H9 (cell line): Measurements from ENCODE around the gene TARP.

Source experiments
- DNase-seq: peaks from one replicate; pipeline ENCODE4 v3.0.0-alpha.2; 2017
- H2AFZ ChIP-seq: one replicate; pipeline ENCODE4 v1.6.1; 2013; ENCODE audit warnings: mild to moderate bottlenecking, low read length, control low read depth, moderate library complexity
- H2AK5ac ChIP-seq: 2 replicates; pipeline ENCODE4 v1.6.1; 2013; ENCODE audit warnings: low read length, control low read depth, mixed read lengths; ENCODE audit not compliant: insufficient read length
- H2BK120ac ChIP-seq: one replicate; pipeline ENCODE4 v1.6.1; 2013; ENCODE audit warnings: low read depth, mild to moderate bottlenecking, low read length, control low read depth, inconsistent platforms; ENCODE audit not compliant: poor library complexity, severe bottlenecking
- H2BK12ac ChIP-seq: 2 replicates; pipeline ENCODE4 v1.6.1; 2013; ENCODE audit warnings: low read length, control low read depth, mixed read lengths, low read depth; ENCODE audit not compliant: insufficient read length
- H2BK15ac ChIP-seq: 2 replicates; pipeline ENCODE4 v1.6.1; 2013; ENCODE audit warnings: low read depth, low read length, control low read depth
- H2BK20ac ChIP-seq: one replicate; pipeline ENCODE4 v1.6.1; 2013; ENCODE audit warnings: low read depth, mild to moderate bottlenecking, low read length, control low read depth, inconsistent platforms; ENCODE audit not compliant: poor library complexity, severe bottlenecking
- H2BK5ac ChIP-seq: 2 replicates; pipeline ENCODE4 v1.6.1; 2013; ENCODE audit warnings: low read length, control low read depth, mixed read lengths; ENCODE audit not compliant: insufficient read length
- H3K14ac ChIP-seq: 2 replicates; pipeline ENCODE4 v1.6.1; 2013; ENCODE audit warnings: low read length, control low read depth; ENCODE audit not compliant: insufficient read depth
- H3K18ac ChIP-seq: 2 replicates; pipeline ENCODE4 v1.6.1; 2013; ENCODE audit warnings: low read depth, mild to moderate bottlenecking, mixed read lengths, low read length, control low read depth; ENCODE audit not compliant: insufficient read length
- H3K23ac ChIP-seq: 2 replicates; pipeline ENCODE4 v1.6.1; 2013; ENCODE audit warnings: low read length, control low read depth, mixed read lengths, low read depth; ENCODE audit not compliant: insufficient read length
- H3K23me2 ChIP-seq: 2 replicates; pipeline ENCODE4 v1.6.1; 2013; ENCODE audit warnings: low read depth, mild to moderate bottlenecking, mixed read lengths, low read length, control low read depth; ENCODE audit not compliant: insufficient read length, poor library complexity, severe bottlenecking
- H3K27ac ChIP-seq: 2 replicates; pipeline ENCODE4 v1.5.1; 2013; ENCODE audit warnings: low read length, control low read depth, mixed read lengths, low read depth; ENCODE audit not compliant: insufficient read length
- H3K27me3 ChIP-seq: 2 replicates; pipeline ENCODE4 v1.6.1; 2013; ENCODE audit warnings: low read length, control low read depth, inconsistent platforms; ENCODE audit not compliant: insufficient read depth
- H3K4ac ChIP-seq: 2 replicates; pipeline ENCODE4 v1.6.1; 2013; ENCODE audit warnings: low read depth, mild to moderate bottlenecking, control low read depth, inconsistent platforms, low read length, moderate library complexity
- H3K4me1 ChIP-seq: 2 replicates; pipeline ENCODE4 v1.6.1; 2013; ENCODE audit warnings: low read length, control low read depth, inconsistent platforms; ENCODE audit not compliant: insufficient read depth
- H3K4me2 ChIP-seq: 2 replicates; pipeline ENCODE4 v1.6.1; 2013; ENCODE audit warnings: low read length, control low read depth, mixed read lengths; ENCODE audit not compliant: insufficient read length, insufficient read depth
- H3K56ac ChIP-seq: 2 replicates; pipeline ENCODE4 v1.6.1; 2013; ENCODE audit warnings: low read depth, mild to moderate bottlenecking, mixed read lengths, low read length, control low read depth; ENCODE audit not compliant: insufficient read length
- H3K79me1 ChIP-seq: 2 replicates; pipeline ENCODE4 v1.6.1; 2013; ENCODE audit warnings: low read depth, mild to moderate bottlenecking, moderate library complexity, low read length, control low read depth, inconsistent platforms; ENCODE audit not compliant: insufficient read depth, poor library complexity, severe bottlenecking
- H3K79me2 ChIP-seq: 2 replicates; pipeline ENCODE4 v1.6.1; 2013; ENCODE audit warnings: low read length, control low read depth, inconsistent platforms; ENCODE audit not compliant: insufficient read depth
- H3K9ac ChIP-seq: 2 replicates; pipeline ENCODE4 v1.6.1; 2013; ENCODE audit warnings: low read length, control low read depth, mixed read lengths; ENCODE audit not compliant: insufficient read length; ENCODE audit errors: extremely low read depth
- H3K9me3 ChIP-seq: one replicate; pipeline ENCODE4 v1.6.1; 2013; ENCODE audit warnings: low read depth, low read length, inconsistent platforms; ENCODE audit not compliant: control insufficient read depth
- H3T11ph ChIP-seq: one replicate; pipeline ENCODE4 v1.6.1; 2013; ENCODE audit warnings: mild to moderate bottlenecking, low read length, control low read depth, inconsistent platforms
- H4K20me1 ChIP-seq: one replicate; pipeline ENCODE4 v1.6.1; 2013; ENCODE audit not compliant: control insufficient read depth, insufficient read length, insufficient read depth
- H4K5ac ChIP-seq: 2 replicates; pipeline ENCODE4 v1.6.1; 2013; ENCODE audit warnings: low read depth, mild to moderate bottlenecking, mixed read lengths, low read length, control low read depth; ENCODE audit not compliant: insufficient read length
- H4K8ac ChIP-seq: replicated peaks from 2 replicates; pipeline ENCODE4 v1.6.1; 2013; ENCODE audit warnings: low read length, control low read depth, mixed read lengths, low read depth; ENCODE audit not compliant: insufficient read length
- H4K91ac ChIP-seq: 2 replicates; pipeline ENCODE4 v1.6.1; 2013; ENCODE audit warnings: low read depth, mild to moderate bottlenecking, moderate library complexity, mixed read lengths, low read length, control low read depth; ENCODE audit not compliant: insufficient read length
- H3K27ac Mint-ChIP-seq, 3 experiments: 2 replicates in 2 of 3; 3 replicates in 1 of 3; pipeline ENCODE4 v1.8.0; 2020 to 2021; ENCODE audit warnings: mixed read lengths in 3 of 3, mild to moderate bottlenecking in 1 of 3, moderate library complexity in 1 of 3
- H3K27me3 Mint-ChIP-seq: 2 replicates; pipeline ENCODE4 v1.8.0; 2021; ENCODE audit warnings: low read depth, mild to moderate bottlenecking, moderate library complexity, mixed read lengths
- H3K36me3 Mint-ChIP-seq, 3 experiments: 2 replicates in 2 of 3; 3 replicates in 1 of 3; pipeline ENCODE4 v1.8.0; 2020 to 2021; ENCODE audit warnings: low read depth in 3 of 3, mixed read lengths in 3 of 3; ENCODE audit not compliant: insufficient read depth in 1 of 3
- H3K4me1 Mint-ChIP-seq, 2 experiments: 2 replicates each; pipeline ENCODE4 v1.8.0; 2020; ENCODE audit warnings: mixed read lengths in 2 of 2
- H3K4me3 Mint-ChIP-seq, 2 experiments: 2 replicates in 1 of 2; 3 replicates in 1 of 2; pipeline ENCODE4 v1.8.0; 2020 to 2021; ENCODE audit warnings: mild to moderate bottlenecking in 2 of 2, mixed read lengths in 2 of 2, moderate library complexity in 1 of 2
- H3K9me3 Mint-ChIP-seq, 2 experiments: 2 replicates in 1 of 2; 3 replicates in 1 of 2; pipeline ENCODE4 v1.8.0; 2020; ENCODE audit warnings: mild to moderate bottlenecking in 2 of 2, mixed read lengths in 2 of 2, moderate library complexity in 1 of 2
- WGBS: extraction: QIAGEN DNeasy Blood & Tissue Kit; methylation state at CpG from one replicate; pipeline ENCODE4 v1.1.7; 2013; ENCODE audit warnings: missing lambda C conversion rate, low lambda C conversion rate, mixed read lengths; ENCODE audit not compliant: insufficient read length; ENCODE audit errors: extremely low coverage; 5-methylcytosine and 5-hydroxymethylcytosine counted together
- TF ChIP-seq, protein P1 (sequence below): fragments of 200-600 bp; sonication (generic); conservative IDR thresholded peaks from 3 replicates; pipeline ENCODE4 v1.8.0; 2021; ENCODE audit warnings: antibody characterized with exemption, mild to moderate bottlenecking

Gene TARP

GRCh38 chr7:38280707-38281106 lies 7.3 kb upstream of the TARP start:
- no peaks in the 10 kb centered on the region for H4K20me1 ChIP-seq
- H2AFZ ChIP-seq, result no peak overlapping the region
- no peaks in the 10 kb centered on the region for H3K79me2 ChIP-seq
- no peak overlapping the region for H3K9ac ChIP-seq
- H3K23me2 ChIP-seq, result no peaks in the 10 kb centered on the region
- H3K18ac ChIP-seq, result no peak overlapping the region
- H3K4me2 ChIP-seq, result no peak overlapping the region
- no peak overlapping the region for H2BK12ac ChIP-seq
- H3K27me3 Mint-ChIP-seq, result no peaks in the 10 kb centered on the region
- no peak overlapping the region for H3K4me3 Mint-ChIP-seq
- H3K9me3 ChIP-seq, result no peaks in the 10 kb centered on the region
- H2BK5ac ChIP-seq, result no peak overlapping the region
- H2BK15ac ChIP-seq, result no peak overlapping the region
- H4K8ac ChIP-seq, result no peak overlapping the region
- H2AK5ac ChIP-seq, result no peak overlapping the region
- TF ChIP-seq, protein P1, sequence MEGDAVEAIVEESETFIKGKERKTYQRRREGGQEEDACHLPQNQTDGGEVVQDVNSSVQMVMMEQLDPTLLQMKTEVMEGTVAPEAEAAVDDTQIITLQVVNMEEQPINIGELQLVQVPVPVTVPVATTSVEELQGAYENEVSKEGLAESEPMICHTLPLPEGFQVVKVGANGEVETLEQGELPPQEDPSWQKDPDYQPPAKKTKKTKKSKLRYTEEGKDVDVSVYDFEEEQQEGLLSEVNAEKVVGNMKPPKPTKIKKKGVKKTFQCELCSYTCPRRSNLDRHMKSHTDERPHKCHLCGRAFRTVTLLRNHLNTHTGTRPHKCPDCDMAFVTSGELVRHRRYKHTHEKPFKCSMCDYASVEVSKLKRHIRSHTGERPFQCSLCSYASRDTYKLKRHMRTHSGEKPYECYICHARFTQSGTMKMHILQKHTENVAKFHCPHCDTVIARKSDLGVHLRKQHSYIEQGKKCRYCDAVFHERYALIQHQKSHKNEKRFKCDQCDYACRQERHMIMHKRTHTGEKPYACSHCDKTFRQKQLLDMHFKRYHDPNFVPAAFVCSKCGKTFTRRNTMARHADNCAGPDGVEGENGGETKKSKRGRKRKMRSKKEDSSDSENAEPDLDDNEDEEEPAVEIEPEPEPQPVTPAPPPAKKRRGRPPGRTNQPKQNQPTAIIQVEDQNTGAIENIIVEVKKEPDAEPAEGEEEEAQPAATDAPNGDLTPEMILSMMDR, result no peak
- WGBS, result no CpG with 5 or more reads among the region's 3 CpGs
- no peak overlapping the region for H3K4ac ChIP-seq
- H3K27ac ChIP-seq, result no peak overlapping the region
- no peaks in the 10 kb centered on the region for H3K27me3 ChIP-seq
- H3T11ph ChIP-seq, result no peak overlapping the region
- H4K5ac ChIP-seq, result no peak overlapping the region
- H3K56ac ChIP-seq, result no peak overlapping the region
- no peak overlapping the region for H2BK120ac ChIP-seq
- no peaks in the 10 kb centered on the region; the same call in 1 of the 2 replicates for H3K4me1 ChIP-seq
- no peak overlapping the region for H4K91ac ChIP-seq
- no peak overlapping the region for H2BK20ac ChIP-seq
- H3K27ac Mint-ChIP-seq, result no peak overlapping the region
- H3K23ac ChIP-seq, result no peak overlapping the region
- no peak overlapping the region for H3K14ac ChIP-seq
- H3K4me1 Mint-ChIP-seq, result peaks cover 13% of the 10 kb centered on the region in 2 experiments
- H3K79me1 ChIP-seq, result no peaks in the 10 kb centered on the region
- no peaks in the 10 kb centered on the region for H3K9me3 Mint-ChIP-seq
- H3K36me3 Mint-ChIP-seq, result no peaks in the 10 kb centered on the region
- no peak for DNase-seq
